ENCODE results near the gene PBX1.

DNA sequence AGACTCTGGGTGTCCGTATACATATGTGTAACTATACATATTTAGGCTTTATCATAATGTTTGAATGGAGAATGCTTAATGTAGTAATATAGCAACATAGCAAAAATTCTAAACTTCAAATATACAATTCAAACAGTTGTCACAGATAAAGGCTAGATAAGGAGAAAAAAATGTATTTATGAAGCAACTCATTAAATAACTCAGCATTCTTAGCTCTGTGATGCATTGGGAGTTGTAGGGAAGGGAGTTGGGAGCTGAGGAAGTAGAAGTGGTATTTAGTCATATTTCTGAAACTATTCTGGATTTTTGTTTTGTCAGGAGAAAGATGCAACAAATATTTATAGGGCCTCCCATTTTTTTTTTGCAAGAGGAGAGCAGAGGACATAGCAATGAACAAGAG lies 197.8 kb downstream of the PBX1 start:
- TF ChIP-seq NR3C1 (CRISPR knock-in tag; conservative IDR thresholded peaks at IDR 0.05; ENCODE audit: low read depth) (no peak), MXD4 (CRISPR knock-in tag; IDR thresholded peaks at IDR 0.05; ENCODE audit: borderline replicate concordance) (no peak), ZNF121 (CRISPR knock-in tag; IDR thresholded peaks at IDR 0.05) (no peak)
- TF ChIP-seq, protein P1, sequence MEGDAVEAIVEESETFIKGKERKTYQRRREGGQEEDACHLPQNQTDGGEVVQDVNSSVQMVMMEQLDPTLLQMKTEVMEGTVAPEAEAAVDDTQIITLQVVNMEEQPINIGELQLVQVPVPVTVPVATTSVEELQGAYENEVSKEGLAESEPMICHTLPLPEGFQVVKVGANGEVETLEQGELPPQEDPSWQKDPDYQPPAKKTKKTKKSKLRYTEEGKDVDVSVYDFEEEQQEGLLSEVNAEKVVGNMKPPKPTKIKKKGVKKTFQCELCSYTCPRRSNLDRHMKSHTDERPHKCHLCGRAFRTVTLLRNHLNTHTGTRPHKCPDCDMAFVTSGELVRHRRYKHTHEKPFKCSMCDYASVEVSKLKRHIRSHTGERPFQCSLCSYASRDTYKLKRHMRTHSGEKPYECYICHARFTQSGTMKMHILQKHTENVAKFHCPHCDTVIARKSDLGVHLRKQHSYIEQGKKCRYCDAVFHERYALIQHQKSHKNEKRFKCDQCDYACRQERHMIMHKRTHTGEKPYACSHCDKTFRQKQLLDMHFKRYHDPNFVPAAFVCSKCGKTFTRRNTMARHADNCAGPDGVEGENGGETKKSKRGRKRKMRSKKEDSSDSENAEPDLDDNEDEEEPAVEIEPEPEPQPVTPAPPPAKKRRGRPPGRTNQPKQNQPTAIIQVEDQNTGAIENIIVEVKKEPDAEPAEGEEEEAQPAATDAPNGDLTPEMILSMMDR (IDR thresholded peaks at IDR 0.05) = no peak
- TF ChIP-seq, protein P2, sequence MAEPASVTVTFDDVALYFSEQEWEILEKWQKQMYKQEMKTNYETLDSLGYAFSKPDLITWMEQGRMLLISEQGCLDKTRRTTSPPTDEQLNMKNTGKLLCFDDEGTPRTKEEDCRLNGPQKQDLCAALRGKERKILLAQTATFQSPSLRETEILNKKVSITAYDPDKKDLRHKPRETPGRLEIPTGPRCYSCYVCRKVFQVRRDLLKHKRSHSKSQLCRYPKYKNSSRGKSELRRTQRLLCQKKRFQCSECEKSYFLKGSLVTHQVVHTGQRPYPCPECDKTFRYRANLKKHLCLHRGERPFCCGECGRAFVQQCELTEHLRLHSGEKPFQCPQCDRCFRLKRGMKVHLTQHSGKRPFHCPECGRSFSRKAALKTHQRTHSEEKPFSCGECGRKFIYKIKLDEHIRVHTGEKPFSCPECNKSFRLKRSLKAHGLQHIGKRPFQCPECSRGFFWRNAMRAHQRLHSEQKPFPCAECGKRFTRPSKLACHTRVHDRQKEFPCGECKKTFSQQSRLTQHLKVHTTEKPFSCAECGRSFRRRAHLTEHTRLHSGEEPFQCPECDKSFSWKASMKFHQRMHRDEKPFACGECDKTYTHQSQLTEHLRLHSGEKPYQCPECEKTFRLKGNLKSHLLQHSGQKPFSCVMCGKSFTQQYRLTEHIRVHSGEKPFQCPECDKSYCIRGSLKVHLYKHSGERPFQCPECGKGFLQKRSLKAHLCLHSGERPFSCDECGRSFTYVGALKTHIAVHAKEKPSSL (CRISPR knock-in tag; conservative IDR thresholded peaks at IDR 0.05) = no peak
- TF ChIP-seq, protein P3, sequence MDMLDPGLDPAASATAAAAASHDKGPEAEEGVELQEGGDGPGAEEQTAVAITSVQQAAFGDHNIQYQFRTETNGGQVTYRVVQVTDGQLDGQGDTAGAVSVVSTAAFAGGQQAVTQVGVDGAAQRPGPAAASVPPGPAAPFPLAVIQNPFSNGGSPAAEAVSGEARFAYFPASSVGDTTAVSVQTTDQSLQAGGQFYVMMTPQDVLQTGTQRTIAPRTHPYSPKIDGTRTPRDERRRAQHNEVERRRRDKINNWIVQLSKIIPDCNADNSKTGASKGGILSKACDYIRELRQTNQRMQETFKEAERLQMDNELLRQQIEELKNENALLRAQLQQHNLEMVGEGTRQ (CRISPR knock-in tag; IDR thresholded peaks at IDR 0.05) = no peak
- TF ChIP-seq, protein P4, sequence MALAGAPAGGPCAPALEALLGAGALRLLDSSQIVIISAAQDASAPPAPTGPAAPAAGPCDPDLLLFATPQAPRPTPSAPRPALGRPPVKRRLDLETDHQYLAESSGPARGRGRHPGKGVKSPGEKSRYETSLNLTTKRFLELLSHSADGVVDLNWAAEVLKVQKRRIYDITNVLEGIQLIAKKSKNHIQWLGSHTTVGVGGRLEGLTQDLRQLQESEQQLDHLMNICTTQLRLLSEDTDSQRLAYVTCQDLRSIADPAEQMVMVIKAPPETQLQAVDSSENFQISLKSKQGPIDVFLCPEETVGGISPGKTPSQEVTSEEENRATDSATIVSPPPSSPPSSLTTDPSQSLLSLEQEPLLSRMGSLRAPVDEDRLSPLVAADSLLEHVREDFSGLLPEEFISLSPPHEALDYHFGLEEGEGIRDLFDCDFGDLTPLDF (CRISPR knock-in tag; IDR thresholded peaks at IDR 0.05) = no peak
